HepG2 (cell line): ENCODE measurements around the gene DHX16. TPM values are rescaled to one million over a fixed set of nuclear protein-coding genes. Genes with fewer than 3 reads are reported as not detected.

Experiments used
- ATF6 ChIP-seq: sonication (generic); formaldehyde crosslinking; conservative IDR thresholded peaks from 2 replicates; pipeline ENCODE4 v1.4.0; 2020; ENCODE audit warnings: missing genetic modification reagents
- ERF ChIP-seq: IDR thresholded peaks from 2 replicates; pipeline ENCODE4 v1.6.1; 2018; ENCODE audit warnings: missing biosample characterization, missing genetic modification reagents
- GATAD2A ChIP-seq: IDR thresholded peaks from 2 replicates; pipeline ENCODE4 v1.6.1; 2016
- GRHL1 ChIP-seq: sonication (generic); formaldehyde crosslinking; conservative IDR thresholded peaks from 2 replicates; pipeline ENCODE4 v1.8.0; 2022; ENCODE audit warnings: missing genetic modification reagents
- PAWR ChIP-seq: sonication (generic); formaldehyde crosslinking; IDR thresholded peaks from 2 replicates; pipeline ENCODE4 v1.4.0; 2020; ENCODE audit warnings: missing genetic modification reagents, mild to moderate bottlenecking, borderline replicate concordance
- PPARG ChIP-seq: conservative IDR thresholded peaks from 2 replicates; pipeline ENCODE4 v1.6.1; 2016; ENCODE audit warnings: missing biosample characterization, missing genetic modification reagents
- STAT5B ChIP-seq: sonication (generic); formaldehyde crosslinking; IDR thresholded peaks from 2 replicates; pipeline ENCODE4 v1.4.0; 2020; ENCODE audit warnings: missing genetic modification reagents
- TRIM24 ChIP-seq: sonication (generic); formaldehyde crosslinking; IDR thresholded peaks from 2 replicates; pipeline ENCODE4 v1.8.0; 2022; ENCODE audit warnings: mild to moderate bottlenecking, missing genetic modification reagents
- U2AF1 ChIP-seq: fragments of 200-400 bp; formaldehyde crosslinking; optimal IDR thresholded peaks from 2 replicates; pipeline ENCODE3; 2017; ENCODE audit warnings: mild to moderate bottlenecking, low read depth, low read length
- YEATS4 ChIP-seq: sonication (generic); formaldehyde crosslinking; IDR thresholded peaks from 2 replicates; pipeline ENCODE4 v1.4.0; 2020; ENCODE audit warnings: missing genetic modification reagents, borderline replicate concordance
- ZBTB46 ChIP-seq: sonication (generic); formaldehyde crosslinking; IDR thresholded peaks from 2 replicates; pipeline ENCODE4 v1.4.0; 2020; ENCODE audit warnings: mild to moderate bottlenecking, missing genetic modification reagents, borderline replicate concordance
- ZFP41 ChIP-seq: sonication (generic); formaldehyde crosslinking; IDR thresholded peaks from 2 replicates; pipeline ENCODE4 v1.4.0; 2020; ENCODE audit warnings: mild to moderate bottlenecking, missing genetic modification reagents, borderline replicate concordance
- ZNF264 ChIP-seq: sonication (generic); formaldehyde crosslinking; IDR thresholded peaks from 2 replicates; pipeline ENCODE4 v1.4.0; 2020; ENCODE audit warnings: missing genetic modification reagents
- ZNF652 ChIP-seq: IDR thresholded peaks from 2 replicates; pipeline ENCODE4 v1.6.1; 2016; ENCODE audit warnings: low read depth, borderline replicate concordance
- ZNF737 ChIP-seq: sonication (generic); formaldehyde crosslinking; IDR thresholded peaks from 2 replicates; pipeline ENCODE4 v1.5.0; 2020; ENCODE audit warnings: missing genetic modification reagents, mild to moderate bottlenecking, borderline replicate concordance
- ZNF891 ChIP-seq: sonication (generic); formaldehyde crosslinking; IDR thresholded peaks from 2 replicates; pipeline ENCODE4 v1.5.0; 2020; ENCODE audit warnings: mild to moderate bottlenecking, missing genetic modification reagents
- polyA plus RNA-seq, 8 experiments: library from polyadenylated mRNA; depleted of rRNA in 3 of 8; stranded (reverse) in 7 of 8; unstranded in 1 of 8; fragments of >200 nt; fragmentation: Illumina TruSeq in 4 of 8; extraction: Trizol in 4 of 8; gene quantifications; 2 replicates each; pipeline versions ENCODE4 v1.2.1 to v1.2.3, GENCODE V29; 2011 to 2016; ENCODE audit warnings: low read depth in 4 of 8, missing spikeins in 1 of 8, mixed read lengths in 1 of 8; ENCODE audit not compliant: insufficient read depth in 1 of 8
- total RNA-seq, 5 experiments: library from RNA; depleted of rRNA; stranded (reverse); fragments of >200 nt; fragmentation: Illumina TruSeq; extraction: Trizol; gene quantifications; 2 replicates each; pipeline ENCODE4 v1.2.3, GENCODE V29; 2016; ENCODE audit warnings: low read depth in 1 of 5
- TF ChIP-seq, protein P1 (sequence below): sonication (generic); formaldehyde crosslinking; IDR thresholded peaks from 2 replicates; pipeline ENCODE4 v1.5.0; 2020; ENCODE audit warnings: mild to moderate bottlenecking, missing genetic modification reagents, moderate library complexity

The DHX16 gene
- total and polyA plus RNA-seq, 2 of the 13 experiments (the other 11 are each of a cell fraction or from before 2014, with no cell fraction given): 57.0 to 58.5 TPM

GRCh38 chr6:30626484-30627366, 46.1 kb downstream of the DHX16 start, which contains the start of gene ATAT1 (continued):
- TF ChIP-seq STAT5B (CRISPR knock-in tag) (peak; percentile 10; the same call in 1 of the 2 replicates), TRIM24 (no peak; the same call in 1 of the 2 replicates), ERF (peak; percentile 66; the same call in 1 of the 2 replicates), GRHL1 (CRISPR knock-in tag) (no peak), U2AF1 (peak; percentile 42), PAWR (no peak; the same call in 1 of the 2 replicates), ZFP41 (0 out of 2 replicates have a peak, but pooled peaks have one; percentile 45), ZNF737 (CRISPR knock-in tag) (peak; percentile 76; the same call in 1 of the 2 replicates), ZNF264 (CRISPR knock-in tag) (peak; percentile 61; the same call in 1 of the 2 replicates), ZNF891 (CRISPR knock-in tag) (peak; percentile 21; the same call in 1 of the 2 replicates), YEATS4 (CRISPR knock-in tag) (peak; percentile 90), ZNF652 (CRISPR knock-in tag) (no peak), ATF6 (no peak), ZBTB46 (CRISPR knock-in tag) (no peak), PPARG (CRISPR knock-in tag) (peak; percentile 35), GATAD2A (peak; percentile 62; the same call in 1 of the 2 replicates)
- TF ChIP-seq, protein P1, sequence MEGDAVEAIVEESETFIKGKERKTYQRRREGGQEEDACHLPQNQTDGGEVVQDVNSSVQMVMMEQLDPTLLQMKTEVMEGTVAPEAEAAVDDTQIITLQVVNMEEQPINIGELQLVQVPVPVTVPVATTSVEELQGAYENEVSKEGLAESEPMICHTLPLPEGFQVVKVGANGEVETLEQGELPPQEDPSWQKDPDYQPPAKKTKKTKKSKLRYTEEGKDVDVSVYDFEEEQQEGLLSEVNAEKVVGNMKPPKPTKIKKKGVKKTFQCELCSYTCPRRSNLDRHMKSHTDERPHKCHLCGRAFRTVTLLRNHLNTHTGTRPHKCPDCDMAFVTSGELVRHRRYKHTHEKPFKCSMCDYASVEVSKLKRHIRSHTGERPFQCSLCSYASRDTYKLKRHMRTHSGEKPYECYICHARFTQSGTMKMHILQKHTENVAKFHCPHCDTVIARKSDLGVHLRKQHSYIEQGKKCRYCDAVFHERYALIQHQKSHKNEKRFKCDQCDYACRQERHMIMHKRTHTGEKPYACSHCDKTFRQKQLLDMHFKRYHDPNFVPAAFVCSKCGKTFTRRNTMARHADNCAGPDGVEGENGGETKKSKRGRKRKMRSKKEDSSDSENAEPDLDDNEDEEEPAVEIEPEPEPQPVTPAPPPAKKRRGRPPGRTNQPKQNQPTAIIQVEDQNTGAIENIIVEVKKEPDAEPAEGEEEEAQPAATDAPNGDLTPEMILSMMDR: peak; percentile 87
